Endothelial cell of umbilical vein (primary cell): ENCODE results near the gene CALU.

Source experiments
- EZH2 ChIP-seq: IDR thresholded peaks from 2 replicates; pipeline ENCODE4 v1.6.1; 2012; ENCODE audit warnings: borderline replicate concordance, low read depth, mild to moderate bottlenecking, moderate library complexity, low read length, inconsistent platforms; ENCODE audit not compliant: severe bottlenecking
- FOS ChIP-seq: IDR thresholded peaks from 2 replicates; pipeline ENCODE4 v1.6.1; 2011; ENCODE audit warnings: mild to moderate bottlenecking, low read length, moderate library complexity, borderline replicate concordance; ENCODE audit not compliant: insufficient read depth
- GATA2 ChIP-seq: IDR thresholded peaks from 2 replicates; pipeline ENCODE4 v1.7.0; 2011; ENCODE audit warnings: low read depth, mild to moderate bottlenecking, moderate library complexity, mixed read lengths, low read length; ENCODE audit not compliant: insufficient read length, insufficient read depth
- JUN ChIP-seq: IDR thresholded peaks from 2 replicates; pipeline ENCODE4 v1.6.1; 2011; ENCODE audit warnings: borderline replicate concordance, low read depth; ENCODE audit not compliant: insufficient read length, insufficient read depth
- MAX ChIP-seq: IDR thresholded peaks from 2 replicates; pipeline ENCODE4 v1.6.1; 2011; ENCODE audit not compliant: insufficient read depth, insufficient read length
- MYC ChIP-seq: IDR thresholded peaks from one replicate; pipeline ENCODE4 v1.6.1; 2011; ENCODE audit warnings: mild to moderate bottlenecking, low read depth, low read length
- POLR2A ChIP-seq: IDR thresholded peaks from 2 replicates; pipeline ENCODE4 v1.6.1; 2012; ENCODE audit warnings: low read depth, mild to moderate bottlenecking, control low read depth, low read length
- POLR2AphosphoS5 ChIP-seq: IDR thresholded peaks from 2 replicates; pipeline ENCODE4 v1.6.1; 2012; ENCODE audit warnings: low read depth, mild to moderate bottlenecking, control low read depth, low read length, moderate library complexity; ENCODE audit not compliant: insufficient read depth
- TF ChIP-seq, protein P1 (sequence below), 2 donors: IDR thresholded peaks; 1 replicate in 1 of 2; 2 replicates in 1 of 2; pipeline ENCODE4 v1.5.1; 2011; ENCODE audit warnings: low read length in 2 of 2, mild to moderate bottlenecking in 2 of 2, moderate library complexity in 2 of 2, control low read depth in 1 of 2, inconsistent platforms in 1 of 2, low read depth in 1 of 2; ENCODE audit not compliant: insufficient read depth in 1 of 2; ENCODE audit errors: extremely low read depth in 1 of 2

DNA sequence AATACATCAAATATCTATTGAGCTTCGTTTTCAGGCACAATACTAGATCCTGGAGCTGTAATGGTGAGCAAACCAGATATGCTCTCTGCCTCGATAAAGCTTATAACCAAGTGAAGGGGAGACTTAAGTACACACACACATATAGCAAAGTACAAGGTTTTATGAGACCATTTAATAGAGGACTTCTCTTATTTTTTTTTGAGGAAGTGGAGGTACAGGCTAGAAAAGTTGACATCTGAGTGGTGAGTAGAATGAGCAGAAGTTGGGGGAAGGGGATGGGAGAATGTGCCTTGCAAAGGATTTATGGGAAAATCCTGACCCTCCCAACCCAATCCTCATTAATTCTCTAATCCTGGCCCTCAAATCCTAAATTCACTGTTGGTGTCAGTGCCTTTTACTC is 60.3 kb downstream of the CALU start:
- TF ChIP-seq FOS (no peak), POLR2A (no peak), MYC (no peak), POLR2AphosphoS5 (no peak), JUN (no peak), EZH2 (no peak), MAX (no peak), GATA2 (no peak)
- TF ChIP-seq, protein P1, sequence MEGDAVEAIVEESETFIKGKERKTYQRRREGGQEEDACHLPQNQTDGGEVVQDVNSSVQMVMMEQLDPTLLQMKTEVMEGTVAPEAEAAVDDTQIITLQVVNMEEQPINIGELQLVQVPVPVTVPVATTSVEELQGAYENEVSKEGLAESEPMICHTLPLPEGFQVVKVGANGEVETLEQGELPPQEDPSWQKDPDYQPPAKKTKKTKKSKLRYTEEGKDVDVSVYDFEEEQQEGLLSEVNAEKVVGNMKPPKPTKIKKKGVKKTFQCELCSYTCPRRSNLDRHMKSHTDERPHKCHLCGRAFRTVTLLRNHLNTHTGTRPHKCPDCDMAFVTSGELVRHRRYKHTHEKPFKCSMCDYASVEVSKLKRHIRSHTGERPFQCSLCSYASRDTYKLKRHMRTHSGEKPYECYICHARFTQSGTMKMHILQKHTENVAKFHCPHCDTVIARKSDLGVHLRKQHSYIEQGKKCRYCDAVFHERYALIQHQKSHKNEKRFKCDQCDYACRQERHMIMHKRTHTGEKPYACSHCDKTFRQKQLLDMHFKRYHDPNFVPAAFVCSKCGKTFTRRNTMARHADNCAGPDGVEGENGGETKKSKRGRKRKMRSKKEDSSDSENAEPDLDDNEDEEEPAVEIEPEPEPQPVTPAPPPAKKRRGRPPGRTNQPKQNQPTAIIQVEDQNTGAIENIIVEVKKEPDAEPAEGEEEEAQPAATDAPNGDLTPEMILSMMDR (IDR thresholded peaks at IDR 0.05; ENCODE audit: extremely low read depth in 1 of 2, insufficient read depth in 1 of 2, low read depth in 1 of 2, low read length in 2 of 2) = no peak
